GM21515 (cell line): ENCODE measurements around the gene NFYA.
A peak's percentile ranks its signal among the peaks of the same experiment; 100 is the strongest.

Experiments
- ATAC-seq: cut with Tn5 transposase; IDR thresholded peaks from one replicate; pipeline ENCODE4 v1.9.1; 2021; ENCODE audit not compliant: unreplicated experiment

NFYA gene

DNA sequence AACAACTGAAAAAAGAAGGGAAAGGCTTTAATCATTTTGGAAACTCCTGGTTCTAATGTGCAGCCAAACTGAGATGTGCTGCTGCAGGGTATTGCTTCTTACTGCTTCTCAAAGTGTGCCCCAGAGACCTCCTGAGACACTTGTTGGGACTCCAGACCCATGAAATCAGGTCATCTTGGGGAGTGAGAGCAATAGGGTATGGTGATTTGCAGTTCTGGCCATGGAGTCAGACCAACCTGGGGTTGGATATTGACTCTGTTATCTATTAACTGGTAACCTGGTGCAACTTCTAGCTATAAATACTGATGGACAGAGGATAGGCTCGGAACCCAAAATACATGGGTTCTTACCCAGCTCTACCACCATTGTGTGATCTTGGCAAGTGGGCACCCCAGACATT, 26.7 kb upstream of the NFYA start:
- ATAC-seq, result no peak

DNA sequence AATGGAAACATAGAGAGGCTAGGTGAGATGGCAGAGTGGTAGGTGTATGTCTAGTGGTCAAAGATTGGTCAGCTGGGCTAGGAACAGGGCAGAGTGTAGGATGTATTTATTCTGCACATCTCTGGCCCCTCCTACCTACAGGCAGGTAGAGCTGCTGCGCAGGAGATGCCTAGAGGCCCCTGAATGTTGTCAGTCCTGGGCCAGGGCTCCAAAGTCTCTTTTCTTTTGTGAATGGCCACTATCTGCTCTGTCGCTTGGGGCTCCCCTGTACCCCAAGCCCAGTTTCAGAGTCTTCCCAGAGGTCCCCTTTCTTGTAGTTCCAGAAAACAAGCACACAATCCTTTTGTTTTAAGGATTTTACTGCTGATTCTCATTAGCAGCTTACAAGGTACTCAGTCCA, 25.5 kb upstream of the NFYA start:
- no peak for ATAC-seq

DNA sequence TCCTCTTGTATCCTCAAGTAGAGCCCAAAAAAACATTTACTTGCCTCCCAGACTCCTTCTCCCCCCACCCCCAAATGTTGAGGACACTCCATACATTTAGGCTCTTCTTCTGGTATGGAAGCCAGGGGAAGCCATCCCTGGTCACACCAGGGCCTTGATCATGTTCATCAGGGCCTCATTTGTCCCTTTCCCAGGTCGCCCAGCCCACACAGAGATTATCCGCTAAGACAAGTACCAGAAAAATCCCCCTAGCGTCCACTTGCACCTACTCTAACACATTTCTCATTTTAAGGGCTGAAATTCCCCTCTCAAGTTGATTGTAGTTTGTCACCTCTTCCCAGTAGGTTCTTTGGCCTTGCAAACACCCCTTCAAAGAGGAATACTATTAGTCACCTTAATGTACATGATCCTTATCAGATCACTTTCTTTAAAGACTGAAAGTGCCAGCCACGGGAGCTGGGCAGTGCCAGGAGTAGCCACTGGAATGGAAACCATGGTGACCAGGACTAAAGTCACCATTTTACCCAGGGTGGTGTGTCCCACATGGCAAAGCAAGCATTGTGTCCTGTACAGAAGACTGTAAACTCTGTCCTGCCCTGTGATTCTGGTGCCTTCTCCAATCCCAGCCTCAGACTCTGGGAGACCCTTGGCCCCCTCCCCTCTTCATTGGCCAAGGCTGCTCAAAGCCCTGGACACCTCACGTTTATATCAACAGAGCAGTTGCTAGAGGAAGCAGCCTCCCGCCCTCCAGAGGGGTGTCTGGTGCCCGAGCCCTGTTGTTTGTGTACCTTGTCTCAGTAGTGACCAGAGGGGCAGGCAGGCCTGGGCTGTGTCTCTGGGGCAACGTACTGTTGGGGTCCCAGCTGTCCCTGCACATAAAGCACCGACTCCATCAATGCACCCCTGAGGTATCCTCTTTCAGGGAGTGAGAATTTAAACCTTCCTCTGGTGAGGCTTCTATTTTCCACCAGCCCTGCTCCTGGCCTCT, 24.7 kb upstream of the NFYA start:
- no peak for ATAC-seq

DNA sequence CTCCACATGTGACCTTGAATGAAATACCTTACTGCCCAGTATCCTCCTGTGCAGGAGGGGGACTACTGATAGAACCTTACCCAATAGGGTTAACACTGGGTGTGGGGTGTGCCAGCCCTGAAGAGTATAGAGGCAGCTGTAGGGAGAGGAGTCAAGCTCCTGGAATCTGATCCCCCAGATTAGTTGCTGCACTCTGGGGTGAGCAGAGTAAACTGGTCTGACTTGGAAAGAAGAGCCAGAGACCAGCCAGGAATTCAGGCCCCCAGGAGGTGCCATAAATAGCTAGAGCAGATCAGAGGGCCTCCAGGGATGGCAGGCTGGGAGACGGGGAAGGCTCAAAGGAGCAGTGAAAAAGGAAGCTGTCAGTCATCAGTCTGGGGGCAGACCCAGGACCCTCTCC, 23.3 kb upstream of the NFYA start:
- no peak for ATAC-seq

DNA sequence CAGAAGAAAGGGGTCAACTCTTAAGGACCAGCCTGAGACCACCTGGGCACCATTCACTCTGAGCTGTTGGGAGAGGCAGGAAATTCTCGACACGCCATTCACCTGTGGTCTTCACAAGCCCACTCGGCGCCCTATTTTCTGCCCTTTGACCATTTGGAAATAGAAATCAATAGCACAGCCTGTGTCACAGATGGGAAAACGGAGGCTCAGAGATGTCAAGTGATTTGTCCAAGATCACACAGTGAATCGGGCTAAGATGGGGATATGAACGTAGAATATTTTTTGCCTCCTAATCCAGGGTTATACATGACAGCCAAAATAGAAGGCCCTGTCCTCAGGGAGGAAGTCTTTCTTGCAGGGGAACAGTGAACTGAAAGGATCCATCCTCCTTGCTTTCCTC, 22.8 kb upstream of the NFYA start:
- ATAC-seq, result no peak

DNA sequence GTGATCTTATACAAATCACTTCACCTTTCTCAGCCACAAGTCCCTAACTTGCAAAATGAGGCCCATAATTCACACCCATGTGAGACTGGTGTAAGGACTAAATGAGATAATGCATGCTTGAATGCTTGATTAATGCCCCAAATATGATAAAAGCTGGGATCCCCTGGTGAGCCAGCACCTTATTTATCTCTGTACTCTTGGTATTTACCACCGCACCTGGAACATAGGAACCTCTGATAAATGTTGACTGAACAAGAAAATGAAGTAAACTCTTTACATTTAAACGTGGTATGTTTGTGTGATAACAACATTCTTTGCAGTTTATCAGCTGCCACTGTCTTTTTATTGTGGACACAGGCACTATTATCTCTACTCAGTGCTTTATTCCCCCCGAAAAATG, 22.2 kb upstream of the NFYA start:
- ATAC-seq, result no peak

DNA sequence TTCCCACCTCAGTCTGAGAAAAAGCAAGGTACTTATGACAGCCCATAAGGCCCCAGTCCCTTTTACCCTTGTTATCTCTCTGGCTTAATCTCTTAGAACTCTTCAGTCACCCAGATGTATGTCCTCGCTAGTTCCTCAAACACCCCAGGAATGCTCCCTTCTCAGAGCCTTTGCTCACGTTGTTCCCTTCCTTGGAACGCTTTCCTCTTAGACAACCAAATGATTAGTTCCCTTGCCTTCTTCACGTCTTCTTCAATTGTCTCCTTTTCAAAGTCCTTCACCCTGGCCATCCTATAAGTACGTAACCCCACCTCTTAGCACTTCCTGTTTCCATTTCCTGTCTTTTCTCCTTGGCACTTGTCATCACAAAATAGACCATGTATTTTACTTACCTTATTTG, 20.9 kb upstream of the NFYA start:
- no peak for ATAC-seq

DNA sequence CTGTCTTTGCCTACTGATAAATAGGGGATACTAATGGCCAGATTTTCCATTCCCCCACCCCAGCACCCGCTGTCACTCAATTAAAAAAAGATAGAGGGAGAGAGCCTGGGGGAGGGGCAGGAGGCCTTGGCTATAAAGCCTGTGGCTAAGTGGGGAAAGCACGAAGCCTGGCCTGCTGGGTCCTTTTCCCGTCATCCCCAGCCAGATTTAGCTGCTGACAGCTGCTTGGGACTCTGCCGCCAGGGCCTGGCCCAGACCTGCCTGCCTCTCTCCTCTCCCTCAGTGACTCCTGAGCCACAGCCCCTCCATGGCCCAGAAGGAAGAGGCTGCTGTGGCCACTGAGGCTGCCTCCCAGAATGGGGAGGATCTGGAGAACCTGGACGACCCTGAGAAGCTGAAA, 19.7 kb upstream of the NFYA start, which contains the start of gene APOBEC2:
TSS of gene APOBEC2 (plus strand) at position 162 of the 400 bp plus-strand sequence. CDS start at position 308, 146 bp downstream.
- no peak for ATAC-seq

DNA sequence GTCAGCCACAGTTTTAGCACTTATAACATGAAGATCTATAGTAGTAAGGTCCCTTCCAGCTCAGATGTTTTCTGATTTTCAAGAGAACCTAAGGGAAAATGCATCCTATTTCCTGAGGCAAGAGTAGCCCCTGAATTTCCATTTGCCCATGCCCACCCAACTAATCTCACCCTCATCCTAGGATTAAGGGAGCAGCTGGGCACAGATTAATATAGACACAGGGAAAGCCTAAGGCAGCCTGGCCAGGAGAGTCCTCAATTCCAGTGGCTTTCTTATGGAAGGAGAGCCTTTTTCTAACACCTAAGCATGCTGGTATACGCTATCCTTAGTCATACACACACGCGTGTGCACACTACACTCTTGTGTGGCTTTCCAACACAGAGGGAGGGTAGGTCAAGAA, 18.3 kb upstream of the NFYA start:
- no peak for ATAC-seq

DNA sequence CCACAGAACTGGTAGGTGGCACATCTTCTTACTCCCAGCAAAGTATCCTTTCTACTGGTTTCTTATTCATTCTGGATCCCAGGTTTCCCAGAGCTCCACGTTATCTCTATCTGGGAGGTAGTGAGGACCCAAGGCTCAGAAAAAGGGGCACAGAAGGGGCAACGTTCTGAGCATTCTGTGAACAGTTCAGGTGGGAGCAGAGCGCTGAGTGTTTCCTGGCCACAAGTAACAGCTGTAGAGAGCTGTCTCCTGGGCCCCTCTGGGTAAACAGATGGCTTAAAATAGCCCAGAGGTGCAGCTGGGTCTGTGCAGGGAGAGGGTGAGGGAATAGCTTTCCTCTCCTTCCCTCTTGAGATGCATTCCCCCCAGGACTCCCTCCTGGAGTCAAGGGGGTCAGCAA, 17.6 kb upstream of the NFYA start:
- no peak for ATAC-seq

DNA sequence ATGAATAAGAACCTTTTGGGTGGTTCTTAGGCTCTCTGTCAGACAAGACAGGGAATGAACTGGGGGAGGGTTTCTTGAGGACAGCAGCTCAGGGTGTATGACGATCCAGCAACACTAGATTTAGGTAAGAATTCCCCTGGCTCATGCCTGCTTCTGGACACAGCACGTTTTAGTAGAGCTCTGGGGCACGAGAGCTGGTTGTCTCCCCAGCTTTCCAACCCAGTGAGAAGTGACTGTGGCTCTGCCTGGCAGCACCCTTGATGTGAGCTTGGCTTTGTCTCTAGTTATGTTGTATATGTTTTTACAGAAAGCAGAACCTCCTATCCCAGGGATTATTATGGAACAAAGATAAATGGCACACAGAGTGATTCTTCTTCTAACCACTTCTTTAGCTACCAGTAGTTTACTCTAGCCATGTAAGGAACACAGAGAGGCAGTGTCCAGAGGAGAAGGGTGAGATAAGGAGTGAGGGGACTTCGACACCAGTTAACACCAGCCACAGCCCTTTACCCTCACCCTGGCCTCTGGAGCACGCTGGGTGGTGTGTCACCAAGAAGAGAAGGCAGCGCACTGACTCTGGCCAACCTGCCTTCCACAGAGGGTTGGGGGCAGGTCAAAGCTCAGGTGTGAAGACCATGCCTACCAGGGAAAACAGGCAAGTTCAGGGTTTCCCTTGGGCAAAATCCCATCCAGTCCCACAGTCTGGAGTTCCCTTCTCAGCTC, 15.8 kb upstream of the NFYA start:
- ATAC-seq, result no peak

DNA sequence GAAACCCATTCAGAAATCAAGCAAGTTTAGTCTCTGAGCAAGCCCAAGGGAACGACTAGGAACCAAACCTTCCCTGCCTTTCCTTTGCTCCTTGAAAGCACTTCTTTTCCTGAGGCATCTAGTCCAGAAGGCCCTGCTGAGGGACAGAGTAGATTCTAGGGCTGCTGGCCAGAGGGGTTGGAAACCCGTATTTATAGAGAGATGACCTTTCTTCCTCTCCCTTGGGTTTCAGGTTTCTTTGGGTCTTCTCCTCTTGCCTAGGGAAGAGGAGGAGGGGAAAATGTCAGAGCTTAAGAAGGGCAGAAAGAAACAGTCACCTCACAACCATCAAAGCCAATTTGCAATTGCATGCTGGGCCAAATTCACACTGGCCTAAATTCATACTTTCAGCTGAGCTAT, 14.0 kb upstream of the NFYA start:
- no peak for ATAC-seq

DNA sequence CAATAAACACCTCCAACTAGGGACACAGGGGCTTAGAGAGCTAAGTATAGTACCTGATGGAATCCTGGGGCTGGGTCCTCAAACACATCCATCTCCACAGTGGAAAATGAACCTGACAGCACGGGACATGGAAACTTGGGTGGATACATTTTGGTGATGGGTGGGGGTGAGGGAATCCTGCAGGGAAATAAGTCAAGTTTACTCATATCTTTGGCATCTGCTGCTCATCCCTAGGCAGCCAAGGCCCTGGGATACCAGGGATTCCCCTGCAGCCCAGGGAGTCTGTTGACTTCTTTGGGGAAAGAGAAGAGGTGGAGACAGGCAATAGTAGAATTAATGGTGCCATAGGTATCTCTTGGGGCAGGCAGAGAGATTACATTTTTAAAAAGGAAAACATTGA, 13.2 kb upstream of the NFYA start:
- ATAC-seq, result no peak

DNA sequence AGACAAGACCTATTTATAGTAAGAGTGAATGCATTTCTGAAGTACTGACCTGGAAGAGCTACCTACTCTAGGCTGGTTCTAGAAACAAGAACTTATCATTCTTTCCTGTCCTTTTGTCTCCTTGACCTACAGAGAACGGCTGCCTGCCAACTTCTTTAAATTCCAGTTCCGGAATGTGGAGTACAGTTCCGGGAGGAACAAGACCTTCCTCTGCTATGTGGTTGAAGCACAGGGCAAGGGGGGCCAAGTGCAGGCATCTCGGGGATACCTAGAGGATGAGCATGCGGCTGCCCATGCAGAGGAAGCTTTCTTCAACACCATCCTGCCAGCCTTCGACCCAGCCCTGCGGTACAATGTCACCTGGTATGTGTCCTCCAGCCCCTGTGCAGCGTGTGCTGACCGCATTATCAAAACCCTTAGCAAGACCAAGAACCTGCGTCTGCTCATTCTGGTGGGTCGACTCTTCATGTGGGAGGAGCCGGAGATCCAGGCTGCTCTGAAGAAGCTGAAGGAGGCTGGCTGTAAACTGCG, 11.5 kb upstream of the NFYA start:
- ATAC-seq, result no peak

DNA sequence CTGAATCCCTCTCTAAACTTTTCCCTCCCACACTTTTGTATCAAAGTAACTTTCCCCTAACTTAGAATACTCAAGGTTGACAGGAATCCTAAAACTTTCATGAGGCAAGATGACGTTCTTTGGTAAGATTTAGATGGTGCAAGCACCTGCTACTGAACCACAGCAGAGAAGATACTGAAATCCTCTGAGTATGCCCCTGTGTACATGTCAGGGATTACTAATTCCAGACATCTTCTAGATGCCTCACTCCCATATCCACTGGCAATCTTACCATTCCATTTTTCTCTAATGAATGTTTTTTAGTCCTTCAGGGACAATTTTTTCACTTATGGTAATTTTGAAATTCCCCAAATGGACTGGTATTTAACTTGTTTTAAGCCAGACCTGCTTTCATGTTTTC, 10.7 kb upstream of the NFYA start:
- ATAC-seq, result no peak

DNA sequence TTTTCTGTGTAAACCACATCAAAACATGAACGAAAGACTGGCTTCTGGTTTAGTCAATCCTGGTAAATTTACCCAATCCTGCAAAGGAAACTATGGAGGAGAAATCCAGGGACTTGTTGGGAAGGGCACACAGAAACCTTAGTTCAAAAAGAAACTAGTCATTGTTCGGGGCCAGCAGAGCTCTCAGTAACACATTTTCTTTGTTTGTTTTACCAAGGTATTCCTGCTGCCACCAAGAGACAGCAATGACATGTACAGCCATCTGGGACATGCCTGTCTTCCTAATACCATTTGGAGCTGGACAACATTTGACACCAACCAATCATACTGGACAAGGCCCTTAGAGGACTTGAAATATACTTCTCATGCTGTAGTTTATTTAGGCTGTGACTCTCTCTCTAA, 8.9 kb upstream of the NFYA start:
- no peak for ATAC-seq

DNA sequence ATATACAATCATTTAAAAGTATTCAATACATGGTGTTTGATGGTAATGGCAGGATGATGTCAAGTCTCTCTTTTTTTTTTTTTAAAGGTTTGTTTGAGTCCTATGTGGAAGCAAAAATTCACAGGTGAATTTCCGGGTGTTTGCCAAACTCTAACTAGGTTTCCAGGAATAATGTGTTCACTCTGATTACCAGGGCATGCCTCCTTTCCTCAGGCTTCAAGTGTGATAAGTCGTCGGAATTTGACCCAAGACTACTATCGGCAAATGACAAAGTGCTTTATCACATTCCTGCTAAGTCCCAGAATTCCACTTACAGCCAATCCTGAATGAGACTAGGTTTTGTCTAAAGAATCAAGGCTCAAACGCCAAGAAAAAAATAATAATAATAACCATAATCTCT, 7.9 kb upstream of the NFYA start:
- no peak for ATAC-seq

DNA sequence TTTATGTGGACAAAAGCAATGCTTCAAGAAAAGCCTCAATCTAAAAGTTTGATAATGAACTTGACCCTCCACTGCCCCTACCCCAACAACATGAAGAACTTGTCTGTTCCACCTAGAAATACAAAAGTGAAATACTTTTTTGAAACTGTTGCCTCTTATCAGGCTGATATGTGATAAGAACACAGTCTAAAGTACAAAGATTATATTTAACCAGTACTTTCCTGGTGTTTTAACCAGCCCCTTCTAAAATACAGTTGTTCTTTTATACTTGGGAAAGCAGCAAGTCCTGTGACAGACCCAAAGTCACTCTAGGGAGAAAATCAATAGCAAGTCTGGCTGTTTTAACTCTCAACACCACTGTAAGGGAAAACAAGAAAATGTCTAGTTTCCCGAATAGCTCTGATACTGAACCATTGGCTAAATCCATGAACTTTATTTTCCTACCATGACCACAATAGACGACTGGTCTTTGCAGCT, 7.2 kb upstream of the NFYA start:
- no peak for ATAC-seq

DNA sequence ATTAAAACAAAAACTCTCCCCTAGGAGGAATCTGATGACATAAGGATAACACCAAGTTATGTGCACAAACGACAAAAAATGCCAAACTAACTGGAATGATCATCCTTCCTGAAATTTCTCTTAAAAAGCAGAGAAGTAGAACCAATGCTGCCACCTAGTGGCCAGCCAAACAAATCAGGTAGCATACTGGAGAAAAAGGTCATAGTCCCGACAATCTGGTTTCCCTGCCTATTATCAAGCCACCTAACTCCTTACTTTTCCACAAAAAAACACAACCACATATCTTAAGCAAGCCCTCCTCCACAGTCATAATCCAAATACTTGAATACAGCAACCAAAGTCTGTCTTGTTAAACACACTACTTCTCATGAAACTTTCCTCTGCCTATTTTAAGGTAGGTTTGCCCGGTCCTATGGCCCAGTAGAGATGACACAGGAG, 5.9 kb upstream of the NFYA start:
- ATAC-seq, result no peak

DNA sequence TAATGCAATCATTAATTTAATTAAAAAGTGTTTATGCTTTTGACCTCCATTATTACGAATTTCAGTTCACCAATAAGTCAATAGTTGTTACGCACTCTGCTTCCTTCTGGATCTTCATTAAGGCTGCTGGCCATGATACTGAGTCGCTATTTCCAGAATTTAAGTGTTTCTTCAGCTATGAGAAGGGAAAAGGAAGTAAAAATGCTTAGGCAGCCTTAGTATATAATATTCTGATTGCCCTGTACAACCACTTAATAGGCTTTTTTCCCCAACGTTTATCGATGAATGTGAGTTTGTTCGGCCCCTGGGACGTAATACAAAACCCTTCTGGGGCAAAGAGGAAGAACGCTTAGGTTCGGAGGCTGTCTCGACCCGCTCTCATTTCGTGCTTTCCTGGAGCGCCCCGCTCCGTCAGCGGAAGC, 1.3 kb upstream of the NFYA start:
- ATAC-seq, result peak; percentile 28

DNA sequence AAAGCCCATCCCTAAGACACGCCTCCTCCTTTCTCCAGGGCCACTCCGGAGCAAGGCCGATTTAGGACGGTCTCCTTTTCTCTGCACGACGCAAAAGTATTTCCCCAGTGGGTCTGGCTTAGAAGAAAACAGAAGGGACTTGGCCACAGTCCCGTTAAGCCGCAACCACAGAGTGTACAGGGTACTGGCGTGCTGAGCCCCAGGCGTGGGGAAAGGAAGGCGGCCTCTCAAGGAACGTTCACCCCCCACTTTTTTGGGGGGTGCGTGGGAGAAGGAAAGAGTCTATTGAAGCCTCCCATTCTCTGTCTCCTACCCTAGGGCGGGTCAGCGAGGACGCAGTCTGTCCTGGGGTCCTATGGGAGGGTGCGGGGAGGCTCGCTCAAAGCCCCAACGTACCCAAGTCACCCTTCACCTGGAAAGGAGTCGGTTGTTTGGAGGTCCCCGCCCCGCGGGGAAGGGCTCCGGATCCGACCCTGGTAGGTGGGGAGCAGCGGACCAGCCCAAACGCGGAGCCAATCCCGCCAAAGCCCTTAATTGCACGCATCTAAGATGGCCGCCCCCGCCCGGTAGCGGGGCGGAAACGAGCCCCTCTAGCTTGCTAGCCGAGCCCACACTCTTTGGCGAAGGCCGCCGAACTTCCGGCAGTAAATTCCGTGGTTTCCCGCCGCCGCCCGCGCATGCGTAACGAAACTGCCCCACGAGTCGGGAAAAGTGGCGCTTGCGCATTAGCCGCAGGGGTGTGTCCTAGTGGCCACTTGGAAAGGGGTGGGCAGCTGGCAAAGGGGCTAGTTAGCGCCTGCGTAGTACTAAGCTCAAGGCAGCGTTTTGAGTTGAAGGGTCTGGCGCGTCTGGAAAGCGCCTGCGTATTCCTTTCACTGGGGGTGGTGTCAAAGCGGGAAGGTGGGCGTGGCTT, 595 bp upstream of the NFYA start, which contains the start of gene OARD1:
TSS of gene OARD1 (minus strand) at position 434 of the 913 bp plus-strand sequence. CDS start 722 bp downstream, outside the sequence.
- ATAC-seq, result peak; percentile 64
